Smooth muscle cell (in vitro differentiated cells): ENCODE measurements around the gene KRTAP10-5. TPM values are rescaled to one million over a fixed set of nuclear protein-coding genes. Genes with fewer than 3 reads are reported as not detected.

ENCODE experiments used
- DNase-seq: peaks from one replicate; lab custom pipeline; 2025; ENCODE audit not compliant: unreplicated experiment; lab: John Stamatoyannopoulos, UW
- H2AFZ ChIP-seq: fragments of 200-600 bp; sonication (generic); 2 replicates; pipeline ENCODE4 v1.6.0; 2016; ENCODE audit warnings: antibody characterized with exemption, low read depth, mild to moderate bottlenecking
- H3F3A ChIP-seq: fragments of 200-600 bp; sonication (generic); 2 replicates; pipeline ENCODE4 v1.6.0; 2017; ENCODE audit warnings: antibody characterized with exemption, low read depth
- H3K27ac ChIP-seq: fragments of 200-600 bp; sonication (generic); 2 replicates; pipeline ENCODE4 v1.5.1; 2016; ENCODE audit warnings: low read depth, mild to moderate bottlenecking
- H3K27me3 ChIP-seq: fragments of 200-600 bp; sonication (generic); 2 replicates; pipeline ENCODE4 v1.6.1; 2016; ENCODE audit warnings: low read depth, mild to moderate bottlenecking
- H3K36me3 ChIP-seq: fragments of 200-600 bp; sonication (generic); 2 replicates; pipeline ENCODE4 v1.5.1; 2016; ENCODE audit warnings: low read depth
- H3K4me1 ChIP-seq: fragments of 200-600 bp; sonication (generic); 2 replicates; pipeline ENCODE4 v1.5.1; 2016; ENCODE audit warnings: low read depth
- H3K4me2 ChIP-seq: fragments of 200-600 bp; sonication (generic); 2 replicates; pipeline ENCODE4 v1.6.0; 2016; ENCODE audit warnings: mild to moderate bottlenecking
- H3K4me3 ChIP-seq: fragments of 200-600 bp; sonication (generic); 2 replicates; pipeline ENCODE4 v1.5.1; 2016; ENCODE audit warnings: mild to moderate bottlenecking
- H3K79me2 ChIP-seq: fragments of 200-600 bp; sonication (generic); 2 replicates; pipeline ENCODE4 v1.6.0; 2016; ENCODE audit warnings: low read depth, mild to moderate bottlenecking
- H3K9ac ChIP-seq: fragments of 200-600 bp; sonication (generic); 2 replicates; pipeline ENCODE4 v1.6.0; 2016; ENCODE audit warnings: low read depth
- H3K9me3 ChIP-seq: fragments of 200-600 bp; sonication (generic); replicated peaks from 2 replicates; pipeline ENCODE4 v1.5.1; 2016; ENCODE audit warnings: low read depth
- H4K20me1 ChIP-seq: fragments of 200-600 bp; sonication (generic); 2 replicates; pipeline ENCODE4 v1.6.0; 2016; ENCODE audit warnings: low read depth
- CTCF ChIP-seq: fragments of 200-600 bp; sonication (generic); IDR thresholded peaks from 2 replicates; pipeline ENCODE4 v1.5.1; 2017; ENCODE audit warnings: borderline replicate concordance, mild to moderate bottlenecking, antibody characterized with exemption; ENCODE audit not compliant: insufficient read depth, poor library complexity, severe bottlenecking
- WGBS: methylation state at CpG from one replicate; pipeline ENCODE4 v1.1.7; 2016; ENCODE audit warnings: low lambda C conversion rate; 5-methylcytosine and 5-hydroxymethylcytosine counted together
- polyA plus RNA-seq: library from polyadenylated mRNA; unstranded; fragments of >200 nt; fragmentation: Nextera tagmentation; extraction: Ambion mirVana; gene quantifications from 2 replicates; pipeline ENCODE4 v1.2.1, GENCODE V29; 2016
- total RNA-seq: library from RNA; depleted of rRNA; stranded (reverse); fragments of >200 nt; gene quantifications from 2 replicates; pipeline ENCODE4 v1.2.3, GENCODE V29; 2014

Gene KRTAP10-5
- total and polyA plus RNA-seq, 2 experiments from 2014 or later: not detected

GRCh38 chr21:44590311-44590721 is 9.9 kb upstream of the KRTAP10-5 start:
- no peaks in the 10 kb centered on the region for H3K79me2 ChIP-seq
- no peaks in the 10 kb centered on the region for H3K27me3 ChIP-seq
- H3K4me2 ChIP-seq: no peak overlapping the region
- no peaks in the 10 kb centered on the region for H3F3A ChIP-seq
- no peaks in the 10 kb centered on the region for H4K20me1 ChIP-seq
- no peaks in the 10 kb centered on the region for H3K36me3 ChIP-seq
- no peak for DNase-seq
- no peak overlapping the region for H3K27ac ChIP-seq
- no peaks in the 10 kb centered on the region for H3K9me3 ChIP-seq
- no peak for TF ChIP-seq CTCF
- H3K4me1 ChIP-seq: peaks cover 6% of the 10 kb centered on the region
- H3K9ac ChIP-seq: no peak overlapping the region
- WGBS: 98% methylated on average over 10 of the region's 10 CpGs
- H2AFZ ChIP-seq: no peak overlapping the region
- H3K4me3 ChIP-seq: no peak overlapping the region

GRCh38 chr21:44589586-44590305 is 9.3 kb upstream of the KRTAP10-5 start:
- DNase-seq: no peak
- 98% methylated on average over 24 of the region's 24 CpGs for WGBS
- TF ChIP-seq CTCF: no peak
- Histone ChIP-seq H2AFZ (no peak overlapping the region), H3K4me1 (peaks cover 6% of the 10 kb centered on the region), H3K36me3 (no peaks in the 10 kb centered on the region), H3K9ac (no peak overlapping the region), H3K9me3 (no peaks in the 10 kb centered on the region), H4K20me1 (no peaks in the 10 kb centered on the region), H3F3A (no peaks in the 10 kb centered on the region), H3K4me2 (no peak overlapping the region), H3K27me3 (no peaks in the 10 kb centered on the region), H3K4me3 (no peak overlapping the region), H3K27ac (no peak overlapping the region), H3K79me2 (no peaks in the 10 kb centered on the region)

- no peaks in the 10 kb centered on the region for H3K9me3 ChIP-seq
- no peak overlapping the region for H2AFZ ChIP-seq
- H3K36me3 ChIP-seq: no peaks in the 10 kb centered on the region
- TF ChIP-seq CTCF: no peak
- DNase-seq: no peak
- H3F3A ChIP-seq: no peaks in the 10 kb centered on the region
- no peak overlapping the region for H3K4me3 ChIP-seq
- 97% methylated on average over 2 of the region's 2 CpGs for WGBS
- no peaks in the 10 kb centered on the region for H3K79me2 ChIP-seq
- no peak overlapping the region for H3K4me2 ChIP-seq
- H3K4me1 ChIP-seq: peaks cover 6% of the 10 kb centered on the region
- H4K20me1 ChIP-seq: no peaks in the 10 kb centered on the region
- no peak overlapping the region for H3K27ac ChIP-seq
- no peak overlapping the region for H3K9ac ChIP-seq
- no peaks in the 10 kb centered on the region for H3K27me3 ChIP-seq
These were observed 8.7 kb upstream of the KRTAP10-5 start for GRCh38 chr21:44589094-44589493.

- Histone ChIP-seq H4K20me1 (no peaks in the 10 kb centered on the region), H3K79me2 (no peaks in the 10 kb centered on the region), H3K27ac (no peak overlapping the region), H3K4me1 (peaks cover 3% of the 10 kb centered on the region), H2AFZ (no peak overlapping the region), H3K9me3 (peaks cover 9% of the 10 kb centered on the region), H3F3A (no peaks in the 10 kb centered on the region), H3K27me3 (no peaks in the 10 kb centered on the region), H3K36me3 (no peaks in the 10 kb centered on the region), H3K4me2 (no peak overlapping the region), H3K9ac (no peak overlapping the region), H3K4me3 (no peak overlapping the region)
- no peak for DNase-seq
- no peak for TF ChIP-seq CTCF
- WGBS: 87% methylated on average over 3 of the region's 3 CpGs
These were observed 5.5 kb upstream of the KRTAP10-5 start for GRCh38 chr21:44585892-44586291.
